K562 (cell line): ENCODE results near the gene DOCK1. TPM values are rescaled to one million over a fixed set of nuclear protein-coding genes. Genes with fewer than 3 reads are reported as not detected.

Experiments
- ATAC-seq: fragments of 200-7000 bp; cut with Tn5 transposase; 3 replicates; pipeline ENCODE4 v1.9.1; 2020; ENCODE audit warnings: moderate library complexity
- BruUV-seq: library from RNA; stranded (reverse); fragments of 400-500 nt; replicated peaks from 2 replicates; lab custom pipeline; 2021; lab: Mats Ljungman, UMichigan
- CTCF ChIA-PET: fragments of 300-600 bp; formaldehyde crosslinking; extraction: SDS; loops from one replicate; lab custom pipeline; 2021; ENCODE audit warnings: low intra/inter-chr PET ratio; lab: Yijun Ruan, JAX
- POLR2A ChIA-PET: fragments of 300-600, 350-650 bp; sonication (Branson Sonifier 250); formaldehyde crosslinking; extraction: SDS; loops from one replicate; lab custom pipeline; 2021; ENCODE audit warnings: antibody characterized with exemption, inconsistent platforms; lab: Yijun Ruan, JAX
- DNase-seq, 4 experiments: peaks; one replicate each; pipeline versions ENCODE4 v3.0.0 to v3.0.0-alpha.2; 2011 to 2018; ENCODE audit warnings: low spot score in 3 of 4, mixed read lengths in 3 of 4; ENCODE audit errors: extremely low read depth in 1 of 4
- FAIRE-seq: peaks from 2 replicates; lab custom pipeline; 2011; peaks lifted over from hg19 to GRCh38; lab: Jason Lieb, UNC
- H2AFZ ChIP-seq: 2 replicates; pipeline ENCODE4 v1.6.0; 2011; ENCODE audit warnings: low read depth, low read length, control low read depth, inconsistent platforms
- H3K27ac ChIP-seq: fragments of 200-600 bp; 3 replicates; pipeline ENCODE4 v1.8.0; 2011; ENCODE audit warnings: low read depth, mild to moderate bottlenecking, control low read depth, inconsistent platforms, low read length, moderate library complexity, mixed read lengths; ENCODE audit errors: extremely low read depth
- H3K27me3 ChIP-seq, 2 experiments: fragments of 300-600 bp in 1 of 2; 2 replicates in 1 of 2; 3 replicates in 1 of 2; pipeline versions ENCODE4 v1.6.0 to v1.8.0; 2011; ENCODE audit warnings: inconsistent platforms in 2 of 2, low read length in 2 of 2, mild to moderate bottlenecking in 1 of 2, mixed read lengths in 1 of 2, moderate library complexity in 1 of 2; ENCODE audit not compliant: control insufficient read depth in 2 of 2, insufficient read depth in 2 of 2
- H3K36me3 ChIP-seq: fragments of 300-600 bp; 3 replicates; pipeline ENCODE4 v1.8.0; 2011; ENCODE audit warnings: mild to moderate bottlenecking, low read length, inconsistent platforms; ENCODE audit not compliant: control insufficient read depth, insufficient read depth
- H3K4me1 ChIP-seq, 2 experiments: fragments of 200-600 bp in 1 of 2; replicated peaks in 1 of 2; 2 replicates in 1 of 2; 3 replicates in 1 of 2; pipeline versions ENCODE4 v1.5.1 to v1.8.0; 2011; ENCODE audit warnings: inconsistent platforms in 2 of 2, low read length in 2 of 2, mild to moderate bottlenecking in 1 of 2, mixed read lengths in 1 of 2, moderate library complexity in 1 of 2; ENCODE audit not compliant: control insufficient read depth in 2 of 2, insufficient read depth in 2 of 2
- H3K4me2 ChIP-seq: 2 replicates; pipeline ENCODE4 v1.6.1; 2011; ENCODE audit warnings: low read length, control low read depth, inconsistent platforms, mixed read lengths; ENCODE audit not compliant: insufficient read depth
- H3K4me3 ChIP-seq: fragments of 200-600 bp; sonication (generic), shearing (Covaris generic); 2 replicates; pipeline ENCODE4 v1.5.1; 2016; ENCODE audit warnings: control low read depth, inconsistent platforms
- H3K79me2 ChIP-seq: fragments of 200-600 bp; 3 replicates; pipeline ENCODE4 v1.8.0; 2011; ENCODE audit warnings: low read length, inconsistent platforms; ENCODE audit not compliant: control insufficient read depth, insufficient read depth
- H3K9ac ChIP-seq, 2 experiments: 2 replicates each; pipeline versions ENCODE4 v1.6.0 to v1.6.1; 2011; ENCODE audit warnings: low read depth in 2 of 2, low read length in 2 of 2, control low read depth in 1 of 2, inconsistent platforms in 1 of 2, mild to moderate bottlenecking in 1 of 2, mixed read lengths in 1 of 2; ENCODE audit not compliant: insufficient read depth in 1 of 2
- H3K9me1 ChIP-seq: one replicate; pipeline ENCODE4 v1.6.0; 2011; ENCODE audit warnings: inconsistent platforms, mild to moderate bottlenecking, low read length, moderate library complexity; ENCODE audit not compliant: control insufficient read depth, insufficient read depth
- H3K9me3 ChIP-seq: replicated peaks from 2 replicates; pipeline ENCODE4 v1.5.1; 2011; ENCODE audit warnings: low read depth, low read length, inconsistent platforms; ENCODE audit not compliant: control insufficient read depth, insufficient read depth
- H4K20me1 ChIP-seq: replicated peaks from 2 replicates; pipeline ENCODE4 v1.6.1; 2011; ENCODE audit warnings: low read length, inconsistent platforms, mixed read lengths; ENCODE audit not compliant: control insufficient read depth, insufficient read depth
- FOXJ3 ChIP-seq: sonication (generic); formaldehyde crosslinking; IDR thresholded peaks from 2 replicates; pipeline ENCODE4 v1.4.0; 2020; ENCODE audit warnings: mild to moderate bottlenecking, missing genetic modification reagents
- FUS ChIP-seq: fragments of 200-400 bp; formaldehyde crosslinking; optimal IDR thresholded peaks from 2 replicates; pipeline ENCODE3; 2017; ENCODE audit warnings: low read depth, low read length
- MEIS2 ChIP-seq: fragments of 450-650 bp; IDR thresholded peaks from 2 replicates; pipeline ENCODE4 v1.6.1; 2014; ENCODE audit warnings: mild to moderate bottlenecking; ENCODE audit not compliant: partially characterized antibody
- MTA3 ChIP-seq: fragments of 450-650 bp; formaldehyde crosslinking; IDR thresholded peaks from 2 replicates; pipeline ENCODE4 v1.6.1; 2017; ENCODE audit warnings: mild to moderate bottlenecking, borderline replicate concordance
- MYC ChIP-seq, 2 experiments: fragments of 250-450 bp in 1 of 2; sonication (Bioruptor Pico) in 1 of 2; IDR thresholded peaks; 2 replicates each; pipeline versions ENCODE4 v1.5.1 to v1.6.1; 2012 to 2021; ENCODE audit warnings: low read depth in 2 of 2, borderline replicate concordance in 1 of 2, improper control_type of control experiment in 1 of 2, low read length in 1 of 2, mild to moderate bottlenecking in 1 of 2, moderate library complexity in 1 of 2
- NR1H2 ChIP-seq: sonication (generic); formaldehyde crosslinking; IDR thresholded peaks from 2 replicates; pipeline ENCODE4 v1.4.0; 2020; ENCODE audit warnings: mild to moderate bottlenecking, missing genetic modification reagents
- SLC30A9 ChIP-seq: fragments of 250-450 bp; sonication (Bioruptor Pico); IDR thresholded peaks from 2 replicates; pipeline ENCODE4 v1.8.0; 2022; ENCODE audit warnings: mild to moderate bottlenecking, moderate library complexity
- SREBF1 ChIP-seq: fragments of 150-350 bp; IDR thresholded peaks from 2 replicates; pipeline ENCODE4 v1.6.1; 2014; ENCODE audit warnings: antibody characterized with exemption, low read depth, low read length, borderline replicate concordance
- SREBF2 ChIP-seq: sonication (generic); formaldehyde crosslinking; IDR thresholded peaks from 2 replicates; pipeline ENCODE4 v1.4.0; 2020; ENCODE audit warnings: mild to moderate bottlenecking, missing genetic modification reagents
- TEAD1 ChIP-seq, 2 experiments: fragments of 450-650 bp in 1 of 2; sonication (generic) in 1 of 2; formaldehyde crosslinking; IDR thresholded peaks; 2 replicates each; pipeline versions ENCODE4 v1.4.0 to v1.8.0; 2020 to 2022; ENCODE audit warnings: mild to moderate bottlenecking in 2 of 2, missing genetic modification reagents in 1 of 2
- TSC22D4 ChIP-seq: fragments of 450-650 bp; IDR thresholded peaks from 2 replicates; pipeline ENCODE4 v1.6.1; 2016; ENCODE audit warnings: missing genetic modification characterization, missing biosample characterization, control low read depth
- ZNF146 ChIP-seq: IDR thresholded peaks from one replicate; pipeline ENCODE4 v1.6.1; 2018; ENCODE audit warnings: missing compliant biosample characterization; ENCODE audit not compliant: unreplicated experiment
- WGBS: fragments of 100-300 bp; shearing (Covaris generic); methylation state at CpG from one replicate; pipeline ENCODE4 v1.1.6; 2016; ENCODE audit warnings: low coverage, mixed read lengths; ENCODE audit not compliant: insufficient coverage; ENCODE audit errors: missing lambda C conversion rate; 5-methylcytosine and 5-hydroxymethylcytosine counted together
- in situ Hi-C: fragments of 300-500 bp; cut with MboI; formaldehyde crosslinking; loops from 4 replicates; pipeline ENCODE4 v1.15.0; 2018; ENCODE audit warnings: inconsistent platforms, mixed read lengths
- intact Hi-C: fragments of 100-400 bp; cut with micrococcal nuclease; formaldehyde crosslinking; loops from 2 replicates; pipeline ENCODE4 v1.14.2; 2022
- polyA plus RNA-seq, 8 experiments: library from polyadenylated mRNA; depleted of rRNA in 4 of 8; stranded (reverse) in 5 of 8; unstranded in 3 of 8; fragments of >200 nt; fragmentation: Nextera tagmentation in 2 of 8; fragmentation: Illumina TruSeq in 1 of 8; extraction: Ambion mirVana in 2 of 8; extraction: Trizol in 1 of 8; gene quantifications; 2 replicates each; pipeline versions ENCODE4 v1.2.1 to v1.2.3, GENCODE V29; 2011 to 2014; ENCODE audit warnings: inconsistent platforms in 1 of 8, missing spikeins in 1 of 8
- total RNA-seq, 7 experiments: library from RNA; depleted of rRNA in 6 of 7; stranded (reverse); fragments of >200 nt in 6 of 7; fragmentation: Illumina TruSeq in 2 of 7; extraction: Trizol in 2 of 7; gene quantifications; 2 replicates each; pipeline versions ENCODE4 v1.2.1 to v1.2.3, GENCODE V29; 2011 to 2021; ENCODE audit warnings: low replicate concordance in 1 of 7
- TF ChIP-seq, protein P1 (sequence below): fragments of 250-450 bp; sonication (Bioruptor Pico); IDR thresholded peaks from 2 replicates; pipeline ENCODE4 v1.9.0; 2021; ENCODE audit warnings: mild to moderate bottlenecking, inconsistent platforms
- TF ChIP-seq, protein P2 (sequence below): fragments of 250-450 bp; sonication (Bioruptor Pico); IDR thresholded peaks from 2 replicates; pipeline ENCODE4 v1.8.0; 2022; ENCODE audit warnings: inconsistent platforms
- TF ChIP-seq, protein P3 (sequence below), 2 experiments: fragments of 450-650 bp in 1 of 2; sonication (generic) in 1 of 2; formaldehyde crosslinking; conservative IDR thresholded peaks; 2 replicates each; pipeline versions ENCODE4 v1.4.0 to v1.8.1; 2020 to 2022; ENCODE audit warnings: mild to moderate bottlenecking in 1 of 2, missing genetic modification reagents in 1 of 2

DOCK1 gene
- total and polyA plus RNA-seq, 9 of the 15 experiments (the other 6 are each of a cell fraction or from before 2014, with no cell fraction given), result 0.31 TPM; not detected in 8

DNA sequence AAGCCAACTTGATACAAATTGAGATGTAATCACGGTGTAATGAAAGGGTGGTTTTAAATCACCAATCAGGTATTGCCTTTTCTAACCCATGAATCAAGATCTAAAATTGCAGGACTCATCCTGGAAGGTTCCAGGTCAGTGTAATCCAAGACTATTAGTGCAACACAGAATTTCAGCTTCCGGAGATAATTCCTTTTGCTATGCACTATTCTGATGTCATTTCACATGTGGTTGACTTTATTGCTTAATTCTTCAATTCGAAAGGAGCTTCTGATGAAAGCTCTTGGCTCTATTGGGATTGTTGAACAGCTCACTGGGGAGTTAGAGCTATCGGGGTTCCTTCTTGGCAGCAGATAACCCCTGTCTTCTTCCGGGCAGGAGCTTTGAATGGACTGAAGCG, 438.6 kb downstream of the DOCK1 start:
- Histone ChIP-seq H3K4me2 (no peak overlapping the region), H3K27me3 (no peaks in the 10 kb centered on the region), H3K4me1 (no peaks in the 10 kb centered on the region), H3K79me2 (no peaks in the 10 kb centered on the region), H3K9ac (no peak overlapping the region), H3K27ac (no peak overlapping the region), H3K9me1 (no peaks in the 10 kb centered on the region), H2AFZ (no peak overlapping the region), H4K20me1 (no peaks in the 10 kb centered on the region), H3K9me3 (no peaks in the 10 kb centered on the region), H3K4me3 (no peak overlapping the region), H3K36me3 (no peaks in the 10 kb centered on the region)
- in situ Hi-C loops (no loop called here), intact Hi-C loops (no loop called here)
- POLR2A ChIA-PET, result no interaction called here
- CTCF ChIA-PET, result no interaction called here
- no peak for DNase-seq
- no peak for FAIRE-seq
- ATAC-seq, result no peak
- BruUV-seq, result no TSS peak
- 0% methylated on average over 5 of the region's 6 CpGs for WGBS
- no peak for TF ChIP-seq MYC (IDR thresholded peaks at IDR 0.05; ENCODE audit: low read depth, low read length)
- no peak for TF ChIP-seq MYC (CRISPR knock-in tag; IDR thresholded peaks at IDR 0.05; ENCODE audit: borderline replicate concordance, low read depth)
- no peak for TF ChIP-seq MEIS2
- TF ChIP-seq SREBF1, result no peak
- no peak for TF ChIP-seq TSC22D4 (tag)
- TF ChIP-seq, protein P1, sequence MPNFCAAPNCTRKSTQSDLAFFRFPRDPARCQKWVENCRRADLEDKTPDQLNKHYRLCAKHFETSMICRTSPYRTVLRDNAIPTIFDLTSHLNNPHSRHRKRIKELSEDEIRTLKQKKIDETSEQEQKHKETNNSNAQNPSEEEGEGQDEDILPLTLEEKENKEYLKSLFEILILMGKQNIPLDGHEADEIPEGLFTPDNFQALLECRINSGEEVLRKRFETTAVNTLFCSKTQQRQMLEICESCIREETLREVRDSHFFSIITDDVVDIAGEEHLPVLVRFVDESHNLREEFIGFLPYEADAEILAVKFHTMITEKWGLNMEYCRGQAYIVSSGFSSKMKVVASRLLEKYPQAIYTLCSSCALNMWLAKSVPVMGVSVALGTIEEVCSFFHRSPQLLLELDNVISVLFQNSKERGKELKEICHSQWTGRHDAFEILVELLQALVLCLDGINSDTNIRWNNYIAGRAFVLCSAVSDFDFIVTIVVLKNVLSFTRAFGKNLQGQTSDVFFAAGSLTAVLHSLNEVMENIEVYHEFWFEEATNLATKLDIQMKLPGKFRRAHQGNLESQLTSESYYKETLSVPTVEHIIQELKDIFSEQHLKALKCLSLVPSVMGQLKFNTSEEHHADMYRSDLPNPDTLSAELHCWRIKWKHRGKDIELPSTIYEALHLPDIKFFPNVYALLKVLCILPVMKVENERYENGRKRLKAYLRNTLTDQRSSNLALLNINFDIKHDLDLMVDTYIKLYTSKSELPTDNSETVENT (CRISPR knock-in tag), result no peak
- TF ChIP-seq NR1H2, result no peak
- no peak for TF ChIP-seq MTA3
- no peak for TF ChIP-seq FUS
- TF ChIP-seq, protein P2, sequence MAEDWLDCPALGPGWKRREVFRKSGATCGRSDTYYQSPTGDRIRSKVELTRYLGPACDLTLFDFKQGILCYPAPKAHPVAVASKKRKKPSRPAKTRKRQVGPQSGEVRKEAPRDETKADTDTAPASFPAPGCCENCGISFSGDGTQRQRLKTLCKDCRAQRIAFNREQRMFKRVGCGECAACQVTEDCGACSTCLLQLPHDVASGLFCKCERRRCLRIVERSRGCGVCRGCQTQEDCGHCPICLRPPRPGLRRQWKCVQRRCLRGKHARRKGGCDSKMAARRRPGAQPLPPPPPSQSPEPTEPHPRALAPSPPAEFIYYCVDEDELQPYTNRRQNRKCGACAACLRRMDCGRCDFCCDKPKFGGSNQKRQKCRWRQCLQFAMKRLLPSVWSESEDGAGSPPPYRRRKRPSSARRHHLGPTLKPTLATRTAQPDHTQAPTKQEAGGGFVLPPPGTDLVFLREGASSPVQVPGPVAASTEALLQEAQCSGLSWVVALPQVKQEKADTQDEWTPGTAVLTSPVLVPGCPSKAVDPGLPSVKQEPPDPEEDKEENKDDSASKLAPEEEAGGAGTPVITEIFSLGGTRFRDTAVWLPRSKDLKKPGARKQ, result no peak
- no peak for TF ChIP-seq SREBF2 (CRISPR knock-in tag)
- TF ChIP-seq FOXJ3 (CRISPR knock-in tag), result no peak
- no peak for TF ChIP-seq ZNF146
- TF ChIP-seq TEAD1 (CRISPR knock-in tag; IDR thresholded peaks at IDR 0.05), result no peak
- TF ChIP-seq SLC30A9, result no peak
- TF ChIP-seq, protein P3, sequence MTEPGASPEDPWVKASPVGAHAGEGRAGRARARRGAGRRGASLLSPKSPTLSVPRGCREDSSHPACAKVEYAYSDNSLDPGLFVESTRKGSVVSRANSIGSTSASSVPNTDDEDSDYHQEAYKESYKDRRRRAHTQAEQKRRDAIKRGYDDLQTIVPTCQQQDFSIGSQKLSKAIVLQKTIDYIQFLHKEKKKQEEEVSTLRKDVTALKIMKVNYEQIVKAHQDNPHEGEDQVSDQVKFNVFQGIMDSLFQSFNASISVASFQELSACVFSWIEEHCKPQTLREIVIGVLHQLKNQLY (CRISPR knock-in tag; conservative IDR thresholded peaks at IDR 0.05), result no peak
